Ectodermal cell (in vitro differentiated cells): ENCODE measurements around the gene TMEM54.

ENCODE experiments used
- H3K27ac ChIP-seq: 2 replicates; pipeline ENCODE4 v1.7.0; 2013; ENCODE audit warnings: mild to moderate bottlenecking, low read depth, low read length; ENCODE audit not compliant: insufficient read depth, poor library complexity, severe bottlenecking
- H3K27me3 ChIP-seq: 2 replicates; pipeline ENCODE4 v1.7.0; 2013; ENCODE audit warnings: mild to moderate bottlenecking, low read length; ENCODE audit not compliant: insufficient read depth, control insufficient read depth, poor library complexity, severe bottlenecking
- H3K36me3 ChIP-seq: one replicate; pipeline ENCODE4 v1.7.0; 2013; ENCODE audit warnings: low read length; ENCODE audit not compliant: control insufficient read depth, insufficient read depth
- H3K4me1 ChIP-seq: one replicate; pipeline ENCODE4 v1.7.0; 2013; ENCODE audit warnings: low read length; ENCODE audit not compliant: control insufficient read depth, insufficient read depth
- H3K4me3 ChIP-seq: 2 replicates; pipeline ENCODE4 v1.7.0; 2013; ENCODE audit warnings: low read depth, low read length, control low read depth; ENCODE audit not compliant: insufficient read depth
- H3K9me3 ChIP-seq: 2 replicates; pipeline ENCODE4 v1.7.0; 2013; ENCODE audit warnings: mild to moderate bottlenecking, low read length, moderate library complexity; ENCODE audit not compliant: control insufficient read depth
- WGBS, 2 experiments: methylation state at CpG; one replicate each; pipeline ENCODE4 v1.1.7; 2013; ENCODE audit warnings: missing lambda C conversion rate in 2 of 2; 5-methylcytosine and 5-hydroxymethylcytosine counted together

TMEM54 gene

GRCh38 chr1:32903991-32904785 is 3.0 kb upstream of the TMEM54 start:
- 88 to 97% methylated on average over 3 of the region's 3 CpGs for WGBS, 2 experiments
- Histone ChIP-seq H3K4me1 (no peaks in the 10 kb centered on the region), H3K4me3 (no peak overlapping the region), H3K9me3 (no peaks in the 10 kb centered on the region), H3K27me3 (peaks cover 38% of the 10 kb centered on the region), H3K36me3 (no peaks in the 10 kb centered on the region), H3K27ac (no peak overlapping the region)

DNA sequence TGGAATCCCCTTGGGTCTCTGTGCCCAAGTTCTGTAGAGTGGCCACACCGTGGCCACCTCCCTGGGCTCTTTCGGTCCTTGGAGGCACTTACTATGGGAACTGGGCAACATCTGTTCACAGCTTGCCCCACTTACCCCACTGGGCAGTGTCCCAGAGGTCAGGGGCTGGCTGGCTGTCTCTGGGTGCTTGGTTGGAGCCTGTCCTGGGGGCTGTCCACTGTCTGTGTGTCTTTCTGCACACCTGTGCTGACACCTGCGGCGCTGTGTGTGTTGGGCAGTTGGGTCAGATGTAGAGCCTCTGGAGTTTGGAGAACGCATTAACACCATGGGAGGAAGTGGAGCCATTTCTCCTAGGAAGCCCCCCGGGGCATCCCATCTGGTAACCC is 1.3 kb upstream of the TMEM54 start:
- WGBS, 2 experiments = 76 to 77% methylated on average over 6 of the region's 6 CpGs
- Histone ChIP-seq H3K9me3 (no peaks in the 10 kb centered on the region), H3K4me3 (no peak overlapping the region), H3K27ac (no peak overlapping the region), H3K4me1 (no peaks in the 10 kb centered on the region), H3K27me3 (peaks cover 43% of the 10 kb centered on the region), H3K36me3 (no peaks in the 10 kb centered on the region)

DNA sequence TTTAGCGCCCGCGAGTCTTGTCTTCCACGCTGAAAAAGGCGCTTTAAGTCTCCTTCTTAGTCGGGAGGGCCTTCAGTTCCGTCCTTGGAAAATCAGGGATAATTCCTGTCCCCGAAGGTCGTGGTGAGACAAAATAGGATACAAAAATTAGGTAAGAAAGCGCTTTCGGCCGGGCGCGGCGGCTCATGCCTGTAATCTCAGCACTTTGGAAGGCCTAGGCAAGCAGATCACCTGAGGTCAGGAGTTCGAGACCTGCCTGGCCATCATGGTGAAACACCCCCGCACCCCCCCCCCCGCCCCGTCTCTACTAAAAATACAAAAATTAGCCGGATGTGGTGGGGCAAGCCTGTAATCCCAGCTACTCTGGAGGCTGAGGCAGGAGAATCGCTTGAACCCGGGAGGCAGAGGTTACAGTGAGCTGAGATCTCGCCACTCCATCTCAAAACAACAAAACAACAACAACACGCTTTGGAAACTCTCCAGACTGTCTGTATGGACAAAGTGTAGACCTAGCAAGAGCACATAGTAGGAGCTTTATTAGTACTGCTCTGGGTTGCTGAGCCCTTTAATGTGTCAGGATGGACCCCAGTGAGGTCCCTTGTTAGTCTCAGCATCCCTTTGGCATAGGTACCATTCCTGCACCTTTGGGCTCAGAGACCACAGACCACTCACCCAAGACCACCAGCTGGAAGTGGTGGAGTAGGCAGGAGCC is 790 bp upstream of the TMEM54 start:
- H3K9me3 ChIP-seq = no peaks in the 10 kb centered on the region
- WGBS, 2 experiments = 57 to 60% methylated on average over 21 to 23 of the region's 24 CpGs
- no peaks in the 10 kb centered on the region for H3K36me3 ChIP-seq
- H3K4me1 ChIP-seq = no peaks in the 10 kb centered on the region
- H3K27ac ChIP-seq = no peak overlapping the region
- H3K27me3 ChIP-seq = peaks cover 43% of the 10 kb centered on the region
- peak overlapping the region; percentile 43 for H3K4me3 ChIP-seq

- 26 to 30% methylated on average over 22 of the region's 22 CpGs for WGBS, 2 experiments
- Histone ChIP-seq H3K27me3 (peaks cover 43% of the 10 kb centered on the region), H3K27ac (no peak overlapping the region), H3K9me3 (no peaks in the 10 kb centered on the region), H3K4me3 (peak overlapping the region; percentile 43), H3K36me3 (no peaks in the 10 kb centered on the region), H3K4me1 (no peaks in the 10 kb centered on the region)
These were observed 726 bp downstream of the TMEM54 start for GRCh38 chr1:32900371-32900955.

DNA sequence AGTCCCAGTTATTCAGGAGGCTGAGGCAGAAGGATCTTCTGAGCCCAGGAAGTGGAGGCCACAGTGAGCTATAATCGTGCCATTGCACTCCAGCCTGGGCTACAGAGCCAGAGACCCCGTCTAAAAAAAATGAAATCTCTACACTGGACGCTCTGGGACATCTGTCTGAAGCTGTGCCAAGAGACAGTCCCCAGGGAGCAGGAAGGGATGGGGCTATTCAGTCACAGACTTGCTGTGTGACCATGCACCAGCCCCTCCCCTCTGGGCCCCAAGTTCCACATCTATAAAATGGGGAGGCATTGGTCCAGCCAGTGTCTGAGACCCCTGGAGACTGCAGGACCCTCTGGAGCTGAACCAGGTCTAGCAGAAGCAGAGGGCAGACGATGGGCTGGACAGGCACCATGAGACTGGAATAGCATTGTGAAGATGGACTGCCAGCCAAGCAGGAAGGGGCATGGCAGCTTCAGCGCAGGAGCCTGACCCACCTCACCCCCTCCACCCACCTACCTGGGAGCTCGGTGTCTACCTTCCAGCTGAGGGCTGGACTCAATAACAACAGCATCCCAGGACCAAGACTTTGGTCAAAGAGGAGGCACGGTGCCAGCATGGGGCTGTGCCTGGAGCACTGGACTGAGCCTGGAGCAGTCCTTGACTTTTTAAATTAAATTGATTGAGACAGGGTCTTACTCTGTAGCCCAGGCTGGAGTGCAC is 1.4 kb downstream of the TMEM54 start:
- Histone ChIP-seq H3K4me3 (no peak overlapping the region), H3K36me3 (no peaks in the 10 kb centered on the region), H3K4me1 (no peaks in the 10 kb centered on the region), H3K9me3 (no peaks in the 10 kb centered on the region), H3K27me3 (peaks cover 43% of the 10 kb centered on the region), H3K27ac (no peak overlapping the region)
- 87 to 90% methylated on average over 7 of the region's 7 CpGs for WGBS, 2 experiments

DNA sequence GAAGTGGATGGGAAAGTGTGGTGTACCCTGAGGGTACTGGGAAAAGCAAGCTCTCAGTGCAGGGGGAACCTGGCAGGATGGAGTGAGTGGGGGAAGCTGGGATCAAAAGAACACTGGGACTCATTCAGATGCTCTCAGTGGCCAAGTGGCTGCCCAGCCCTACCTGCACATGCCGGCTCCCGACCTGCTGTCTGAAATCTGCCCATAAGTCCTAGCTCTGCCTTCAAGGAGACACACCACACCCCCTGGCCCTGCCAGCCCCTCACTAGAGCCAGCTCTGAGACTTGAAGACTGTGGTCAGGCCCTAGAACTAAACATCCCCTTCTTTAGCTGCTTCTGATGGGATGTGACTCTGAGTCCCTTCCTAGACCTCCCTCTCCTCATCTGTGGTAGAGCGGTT is 2.2 kb downstream of the TMEM54 start:
- no peaks in the 10 kb centered on the region for H3K9me3 ChIP-seq
- peaks cover 43% of the 10 kb centered on the region for H3K27me3 ChIP-seq
- no peak overlapping the region for H3K27ac ChIP-seq
- WGBS, 2 experiments = 85 to 93% methylated on average over 3 of the region's 3 CpGs
- H3K36me3 ChIP-seq = no peaks in the 10 kb centered on the region
- H3K4me1 ChIP-seq = peaks cover 6% of the 10 kb centered on the region
- H3K4me3 ChIP-seq = no peak overlapping the region

DNA sequence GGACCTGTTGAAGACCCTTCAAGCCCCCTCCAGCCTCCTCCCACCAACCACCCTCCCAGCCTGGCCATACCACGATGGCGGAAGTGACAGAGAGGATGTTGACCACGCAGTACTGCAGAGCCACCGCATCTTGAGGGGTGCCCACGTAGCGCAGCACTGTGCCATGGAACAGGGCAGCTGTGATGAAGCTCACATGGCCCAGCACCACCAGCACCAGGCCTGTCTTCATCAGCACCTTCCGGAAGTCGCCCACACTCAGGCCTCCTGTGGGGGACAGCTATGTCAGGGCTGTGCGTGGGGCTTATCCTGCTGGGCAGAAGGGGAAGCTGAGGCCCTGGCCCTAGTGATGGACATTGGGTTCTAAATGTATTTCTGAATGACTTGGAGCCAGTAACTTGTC is 3.1 kb downstream of the TMEM54 start:
- H3K27me3 ChIP-seq = peaks cover 43% of the 10 kb centered on the region
- WGBS, 2 experiments = 94% methylated on average over 9 of the region's 9 CpGs

GRCh38 chr1:32897082-32898049 is 3.8 kb downstream of the TMEM54 start:
- no peaks in the 10 kb centered on the region for H3K9me3 ChIP-seq
- H3K36me3 ChIP-seq = no peaks in the 10 kb centered on the region
- H3K27ac ChIP-seq = no peak overlapping the region
- 87 to 88% methylated on average over 11 of the region's 11 CpGs for WGBS, 2 experiments
- H3K27me3 ChIP-seq = peaks cover 42% of the 10 kb centered on the region
- H3K4me3 ChIP-seq = no peak overlapping the region
- peaks cover 10% of the 10 kb centered on the region for H3K4me1 ChIP-seq

More for the DNA sequence above, 3.1 kb downstream of the TMEM54 start:
- H3K9me3 ChIP-seq = no peaks in the 10 kb centered on the region
- H3K36me3 ChIP-seq = no peaks in the 10 kb centered on the region
- H3K27ac ChIP-seq = no peak overlapping the region
- H3K4me1 ChIP-seq = peaks cover 8% of the 10 kb centered on the region
- H3K4me3 ChIP-seq = no peak overlapping the region

- peaks cover 41% of the 10 kb centered on the region for H3K27me3 ChIP-seq
- 89 to 91% methylated on average over 5 of the region's 5 CpGs for WGBS, 2 experiments
- H3K36me3 ChIP-seq = no peaks in the 10 kb centered on the region
- H3K27ac ChIP-seq = no peak overlapping the region
- H3K9me3 ChIP-seq = no peaks in the 10 kb centered on the region
- no peak overlapping the region for H3K4me3 ChIP-seq
- H3K4me1 ChIP-seq = peaks cover 14% of the 10 kb centered on the region
These were observed 4.7 kb downstream of the TMEM54 start for GRCh38 chr1:32896451-32896850.
